Measurements from ENCODE around the gene ISG20L2.

ISG20L2 gene

GRCh38 chr1:156677616-156678596 is 50.7 kb downstream of the ISG20L2 start:
- Histone ChIP-seq H3K9me3 (ENCODE audit: control insufficient read depth, low read length) (no peaks in the 10 kb centered on the region), H3K9ac (ENCODE audit: low read length) (peak overlapping the region; percentile 36), H3K27me3 (replicated peaks; ENCODE audit: control insufficient read depth, insufficient read depth, low read length) (peaks cover 6% of the 10 kb centered on the region), H3K36me3 (ENCODE audit: control insufficient read depth, insufficient read depth, low read length, severe bottlenecking) (no peaks in the 10 kb centered on the region), H3K4me3 (ENCODE audit: low read length) (peak overlapping the region; percentile 54), H3K4me1 (ENCODE audit: control insufficient read depth, insufficient read depth, low read length) (peaks cover 6% of the 10 kb centered on the region)
- DNase-seq (ENCODE audit: low read depth): peak; percentile 88

GRCh38 chr1:156676820-156677615 is 51.5 kb downstream of the ISG20L2 start, which contains the start of gene NES:
Gene NES (minus strand): TSS chr1:156677407. CDS start chr1:156677264, 143 bp downstream.
- Histone ChIP-seq H3K27me3 (replicated peaks; ENCODE audit: control insufficient read depth, insufficient read depth, low read length) (peaks cover 4% of the 10 kb centered on the region), H3K4me1 (ENCODE audit: control insufficient read depth, insufficient read depth, low read length) (peaks cover 6% of the 10 kb centered on the region), H3K4me3 (ENCODE audit: low read length) (peak within 1 kb of the TSS; percentile 54), H3K36me3 (ENCODE audit: control insufficient read depth, insufficient read depth, low read length, severe bottlenecking) (no peaks in the 10 kb centered on the region), H3K9ac (ENCODE audit: low read length) (peak within 1 kb of the TSS; percentile 36), H3K9me3 (ENCODE audit: control insufficient read depth, low read length) (no peaks in the 10 kb centered on the region)
- peak; percentile 78 for DNase-seq (ENCODE audit: low read depth)

GRCh38 chr1:156676114-156676819 is 52.3 kb downstream of the ISG20L2 start:
- H3K36me3 ChIP-seq (ENCODE audit: control insufficient read depth, insufficient read depth, low read length, severe bottlenecking): no peaks in the 10 kb centered on the region

GRCh38 chr1:156675210-156676113 is 53.1 kb downstream of the ISG20L2 start:
- Histone ChIP-seq H3K9ac (ENCODE audit: low read length) (no peak overlapping the region), H3K4me1 (ENCODE audit: control insufficient read depth, insufficient read depth, low read length) (peaks cover 6% of the 10 kb centered on the region), H3K36me3 (ENCODE audit: control insufficient read depth, insufficient read depth, low read length, severe bottlenecking) (no peaks in the 10 kb centered on the region), H3K4me3 (ENCODE audit: low read length) (no peak overlapping the region), H3K27me3 (replicated peaks; ENCODE audit: control insufficient read depth, insufficient read depth, low read length) (no peaks in the 10 kb centered on the region), H3K9me3 (ENCODE audit: control insufficient read depth, low read length) (no peaks in the 10 kb centered on the region)
- DNase-seq (ENCODE audit: low read depth): peak; percentile 48

More at GRCh38 chr1:156676114-156676819, 52.3 kb downstream of the ISG20L2 start:
- no peak overlapping the region for H3K9ac ChIP-seq (ENCODE audit: low read length)
- H3K4me3 ChIP-seq (ENCODE audit: low read length): no peak overlapping the region
- peaks cover 6% of the 10 kb centered on the region for H3K4me1 ChIP-seq (ENCODE audit: control insufficient read depth, insufficient read depth, low read length)
- no peaks in the 10 kb centered on the region for H3K27me3 ChIP-seq (replicated peaks; ENCODE audit: control insufficient read depth, insufficient read depth, low read length)
- no peaks in the 10 kb centered on the region for H3K9me3 ChIP-seq (ENCODE audit: control insufficient read depth, low read length)
- DNase-seq (ENCODE audit: low read depth): peak; percentile 51

- Histone ChIP-seq H3K36me3 (ENCODE audit: control insufficient read depth, insufficient read depth, low read length, severe bottlenecking) (no peaks in the 10 kb centered on the region), H3K9ac (ENCODE audit: low read length) (no peak overlapping the region), H3K27me3 (replicated peaks; ENCODE audit: control insufficient read depth, insufficient read depth, low read length) (no peaks in the 10 kb centered on the region), H3K4me3 (ENCODE audit: low read length) (no peak overlapping the region), H3K4me1 (ENCODE audit: control insufficient read depth, insufficient read depth, low read length) (peaks cover 6% of the 10 kb centered on the region), H3K9me3 (ENCODE audit: control insufficient read depth, low read length) (no peaks in the 10 kb centered on the region)
- DNase-seq (ENCODE audit: low read depth): no peak
These were observed 55.0 kb downstream of the ISG20L2 start for GRCh38 chr1:156673387-156674121.

Data from adipocyte (in vitro differentiated cells).